ENCODE data around the gene PRSS35.

DNA sequence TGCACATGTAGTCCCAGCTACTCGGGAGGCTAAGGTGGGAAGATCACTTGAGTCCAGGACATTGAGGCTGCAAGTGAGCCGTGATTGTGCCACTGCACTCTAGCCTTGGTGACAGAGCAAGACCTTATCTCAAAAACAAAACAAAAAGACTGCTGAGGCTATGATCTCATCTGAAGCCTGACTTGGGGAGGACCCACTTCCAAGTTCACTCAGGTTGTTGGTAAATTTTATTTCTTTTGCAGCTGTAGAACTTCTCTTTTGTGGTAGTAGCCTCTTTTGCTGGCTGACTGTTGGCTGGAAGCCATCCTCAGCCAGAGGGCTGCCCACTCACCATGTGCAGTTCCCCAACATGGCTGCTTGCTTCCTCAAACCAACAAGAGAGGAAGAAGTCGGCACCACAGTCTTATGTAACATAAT lies 44.7 kb upstream of the PRSS35 start:
- TF ChIP-seq, protein P1, sequence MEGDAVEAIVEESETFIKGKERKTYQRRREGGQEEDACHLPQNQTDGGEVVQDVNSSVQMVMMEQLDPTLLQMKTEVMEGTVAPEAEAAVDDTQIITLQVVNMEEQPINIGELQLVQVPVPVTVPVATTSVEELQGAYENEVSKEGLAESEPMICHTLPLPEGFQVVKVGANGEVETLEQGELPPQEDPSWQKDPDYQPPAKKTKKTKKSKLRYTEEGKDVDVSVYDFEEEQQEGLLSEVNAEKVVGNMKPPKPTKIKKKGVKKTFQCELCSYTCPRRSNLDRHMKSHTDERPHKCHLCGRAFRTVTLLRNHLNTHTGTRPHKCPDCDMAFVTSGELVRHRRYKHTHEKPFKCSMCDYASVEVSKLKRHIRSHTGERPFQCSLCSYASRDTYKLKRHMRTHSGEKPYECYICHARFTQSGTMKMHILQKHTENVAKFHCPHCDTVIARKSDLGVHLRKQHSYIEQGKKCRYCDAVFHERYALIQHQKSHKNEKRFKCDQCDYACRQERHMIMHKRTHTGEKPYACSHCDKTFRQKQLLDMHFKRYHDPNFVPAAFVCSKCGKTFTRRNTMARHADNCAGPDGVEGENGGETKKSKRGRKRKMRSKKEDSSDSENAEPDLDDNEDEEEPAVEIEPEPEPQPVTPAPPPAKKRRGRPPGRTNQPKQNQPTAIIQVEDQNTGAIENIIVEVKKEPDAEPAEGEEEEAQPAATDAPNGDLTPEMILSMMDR (IDR thresholded peaks at IDR 0.05), result no peak
- TF ChIP-seq POLR2AphosphoS5 (IDR thresholded peaks at IDR 0.05) (no peak), EP300 (IDR thresholded peaks at IDR 0.05) (no peak), POLR2A (IDR thresholded peaks at IDR 0.05) (no peak)
